Cardiac muscle cell (in vitro differentiated cells and primary cell): ENCODE data around the gene PEPD. TPM values are rescaled to one million over a fixed set of nuclear protein-coding genes. Genes with fewer than 3 reads are reported as not detected.

Experiments used
- DNase-seq, 2 donors: peaks; one replicate each; pipeline versions ENCODE4 v3.0.0 to v3.0.0-alpha.2; 2010 to 2017; ENCODE audit warnings: low read depth in 1 of 2, low spot score in 1 of 2
- H3K27ac ChIP-seq: fragments of 200-600 bp; sonication (generic); 2 replicates; pipeline ENCODE4 v1.5.1; 2016
- H3K27me3 ChIP-seq: fragments of 200-600 bp; sonication (generic); 2 replicates; pipeline ENCODE4 v1.6.0; 2016; ENCODE audit warnings: control low read depth
- H3K36me3 ChIP-seq: fragments of 200-600 bp; sonication (generic); 2 replicates; pipeline ENCODE4 v1.5.1; 2016; ENCODE audit warnings: control low read depth
- H3K4me1 ChIP-seq: fragments of 200-600 bp; sonication (generic); 2 replicates; pipeline ENCODE4 v1.8.1; 2017; ENCODE audit warnings: low read depth, mild to moderate bottlenecking, mixed run types
- H3K4me3 ChIP-seq: fragments of 200-600 bp; sonication (generic); 2 replicates; pipeline ENCODE4 v1.5.1; 2016; ENCODE audit warnings: mild to moderate bottlenecking
- H3K9me3 ChIP-seq: fragments of 200-600 bp; sonication (generic); 2 replicates; pipeline ENCODE4 v1.5.1; 2017; ENCODE audit warnings: low read depth, mild to moderate bottlenecking, control low read depth
- CTCF ChIP-seq: IDR thresholded peaks from 2 replicates; pipeline ENCODE4 v1.5.1; 2012; ENCODE audit warnings: low read depth, mild to moderate bottlenecking, low read length
- polyA plus RNA-seq: library from polyadenylated mRNA; unstranded; fragments of >200 nt; fragmentation: Nextera tagmentation; extraction: Ambion mirVana; gene quantifications from 2 replicates; pipeline ENCODE4 v1.2.1, GENCODE V29; 2016
- total RNA-seq: library from RNA; depleted of rRNA; stranded (reverse); fragments of >200 nt; gene quantifications from 2 replicates; pipeline ENCODE4 v1.2.3, GENCODE V29; 2016

The PEPD gene
- total and polyA plus RNA-seq, 2 experiments from 2014 or later: 40.3 to 80.6 TPM

- Histone ChIP-seq H3K9me3 (no peaks in the 10 kb centered on the region), H3K27me3 (peaks cover 16% of the 10 kb centered on the region), H3K27ac (no peak overlapping the region), H3K36me3 (no peaks in the 10 kb centered on the region), H3K4me1 (no peaks in the 10 kb centered on the region), H3K4me3 (no peak overlapping the region)
- peak in 1 of 2 donors; percentile 38 for DNase-seq
- TF ChIP-seq CTCF: no peak
Observed at GRCh38 chr19:33348301-33349010, 173.1 kb downstream of the PEPD start.

GRCh38 chr19:33347300-33347699 lies 174.3 kb downstream of the PEPD start:
- H3K4me1 ChIP-seq: no peaks in the 10 kb centered on the region
- H3K27ac ChIP-seq: no peak overlapping the region
- H3K27me3 ChIP-seq: peaks cover 22% of the 10 kb centered on the region
- no peak overlapping the region for H3K4me3 ChIP-seq
- TF ChIP-seq CTCF: no peak
- H3K36me3 ChIP-seq: no peaks in the 10 kb centered on the region
- H3K9me3 ChIP-seq: no peaks in the 10 kb centered on the region
- no peak for DNase-seq

GRCh38 chr19:33346665-33347064 lies 174.9 kb downstream of the PEPD start:
- no peaks in the 10 kb centered on the region for H3K9me3 ChIP-seq
- H3K27ac ChIP-seq: no peak overlapping the region
- DNase-seq: no peak
- H3K4me1 ChIP-seq: no peaks in the 10 kb centered on the region
- no peak overlapping the region for H3K4me3 ChIP-seq
- no peaks in the 10 kb centered on the region for H3K36me3 ChIP-seq
- peaks cover 22% of the 10 kb centered on the region for H3K27me3 ChIP-seq
- TF ChIP-seq CTCF: no peak

GRCh38 chr19:33345163-33345562 lies 176.4 kb downstream of the PEPD start:
- Histone ChIP-seq H3K36me3 (no peaks in the 10 kb centered on the region), H3K4me1 (no peaks in the 10 kb centered on the region), H3K27me3 (peaks cover 33% of the 10 kb centered on the region), H3K9me3 (no peaks in the 10 kb centered on the region), H3K4me3 (no peak overlapping the region), H3K27ac (no peak overlapping the region)
- TF ChIP-seq CTCF: no peak
- DNase-seq: no peak

- Histone ChIP-seq H3K9me3 (no peaks in the 10 kb centered on the region), H3K4me1 (no peaks in the 10 kb centered on the region), H3K27me3 (peaks cover 34% of the 10 kb centered on the region), H3K4me3 (no peak overlapping the region), H3K27ac (no peak overlapping the region), H3K36me3 (no peaks in the 10 kb centered on the region)
- DNase-seq: no peak
- TF ChIP-seq CTCF: no peak
Observed at GRCh38 chr19:33344573-33344925, 177.0 kb downstream of the PEPD start.
